HepG2 (cell line): ENCODE results near the gene ADAMTS4. TPM values are rescaled to one million over a fixed set of nuclear protein-coding genes. Genes with fewer than 3 reads are reported as not detected.

Experiments
- AGO1 ChIP-seq: fragments of 200-400 bp; formaldehyde crosslinking; IDR thresholded peaks from 2 replicates; pipeline ENCODE4 v1.6.1; 2017; ENCODE audit warnings: mild to moderate bottlenecking, low read depth, low read length, moderate library complexity; ENCODE audit not compliant: poor library complexity, severe bottlenecking
- EED ChIP-seq: sonication (generic); formaldehyde crosslinking; IDR thresholded peaks from 2 replicates; pipeline ENCODE4 v1.5.0; 2020; ENCODE audit warnings: mild to moderate bottlenecking, missing genetic modification reagents
- EHMT2 ChIP-seq: fragments of 200-600 bp; sonication (generic); IDR thresholded peaks from 2 replicates; pipeline ENCODE4 v1.7.0; 2017; ENCODE audit warnings: antibody characterized with exemption, low read depth, low read length, borderline replicate concordance
- HNRNPK ChIP-seq: fragments of 200-400 bp; formaldehyde crosslinking; IDR thresholded peaks from 2 replicates; pipeline ENCODE4 v1.6.1; 2018; ENCODE audit warnings: low read length, low read depth, moderate library complexity, mild to moderate bottlenecking; ENCODE audit not compliant: poor library complexity, severe bottlenecking
- MAZ ChIP-seq, 2 experiments: sonication (generic) in 1 of 2; formaldehyde crosslinking in 1 of 2; IDR thresholded peaks; 2 replicates each; pipeline versions ENCODE4 v1.5.0 to v1.6.1; 2012 to 2020; ENCODE audit warnings: low read depth in 2 of 2, mild to moderate bottlenecking in 2 of 2, borderline replicate concordance in 1 of 2, improper control_type of control experiment in 1 of 2, low read length in 1 of 2, missing genetic modification reagents in 1 of 2, moderate library complexity in 1 of 2
- SAP130 ChIP-seq: IDR thresholded peaks from 2 replicates; pipeline ENCODE4 v1.6.1; 2016; ENCODE audit warnings: low read depth
- TAF15 ChIP-seq: fragments of 200-400 bp; formaldehyde crosslinking; IDR thresholded peaks from one replicate; pipeline ENCODE4 v1.6.1; 2018; ENCODE audit warnings: mild to moderate bottlenecking, low read depth, low read length; ENCODE audit not compliant: poor library complexity, severe bottlenecking
- TARDBP ChIP-seq: sonication (generic); formaldehyde crosslinking; IDR thresholded peaks from 2 replicates; pipeline ENCODE4 v1.8.0; 2022; ENCODE audit warnings: mild to moderate bottlenecking, missing genetic modification reagents
- TOPORS ChIP-seq: sonication (generic); formaldehyde crosslinking; IDR thresholded peaks from 2 replicates; pipeline ENCODE4 v1.8.0; 2023; ENCODE audit warnings: mild to moderate bottlenecking, missing genetic modification reagents
- ZC3H4 ChIP-seq: sonication (generic); formaldehyde crosslinking; IDR thresholded peaks from 2 replicates; pipeline ENCODE4 v1.4.0; 2020; ENCODE audit warnings: missing genetic modification reagents, borderline replicate concordance
- ZFP62 ChIP-seq: sonication (generic); formaldehyde crosslinking; IDR thresholded peaks from 2 replicates; pipeline ENCODE4 v1.4.0; 2020; ENCODE audit warnings: missing genetic modification reagents
- ZNF33A ChIP-seq: sonication (generic); formaldehyde crosslinking; IDR thresholded peaks from 2 replicates; pipeline ENCODE4 v1.5.1; 2020; ENCODE audit warnings: missing genetic modification reagents, mild to moderate bottlenecking, moderate library complexity, borderline replicate concordance
- ZNF660 ChIP-seq: sonication (generic); formaldehyde crosslinking; IDR thresholded peaks from 2 replicates; pipeline ENCODE4 v1.5.1; 2020; ENCODE audit warnings: mild to moderate bottlenecking, low read depth, missing genetic modification reagents, borderline replicate concordance
- ZNF724P ChIP-seq: sonication (generic); formaldehyde crosslinking; IDR thresholded peaks from 2 replicates; pipeline ENCODE4 v1.8.0; 2022; ENCODE audit warnings: missing genetic modification reagents, borderline replicate concordance
- polyA plus RNA-seq, 8 experiments: library from polyadenylated mRNA; depleted of rRNA in 3 of 8; stranded (reverse) in 7 of 8; unstranded in 1 of 8; fragments of >200 nt; fragmentation: Illumina TruSeq in 4 of 8; extraction: Trizol in 4 of 8; gene quantifications; 2 replicates each; pipeline versions ENCODE4 v1.2.1 to v1.2.3, GENCODE V29; 2011 to 2016; ENCODE audit warnings: low read depth in 4 of 8, missing spikeins in 1 of 8, mixed read lengths in 1 of 8; ENCODE audit not compliant: insufficient read depth in 1 of 8
- total RNA-seq, 5 experiments: library from RNA; depleted of rRNA; stranded (reverse); fragments of >200 nt; fragmentation: Illumina TruSeq; extraction: Trizol; gene quantifications; 2 replicates each; pipeline ENCODE4 v1.2.3, GENCODE V29; 2016; ENCODE audit warnings: low read depth in 1 of 5
- TF ChIP-seq, protein P1 (sequence below): sonication (generic); formaldehyde crosslinking; IDR thresholded peaks from 2 replicates; pipeline ENCODE4 v1.9.0; 2022; ENCODE audit warnings: missing genetic modification reagents, mild to moderate bottlenecking, borderline replicate concordance
- TF ChIP-seq, protein P2 (sequence below): sonication (generic); formaldehyde crosslinking; conservative IDR thresholded peaks from 2 replicates; pipeline ENCODE4 v1.8.0; 2022; ENCODE audit warnings: low read depth, missing genetic modification reagents
- TF ChIP-seq, protein P3 (sequence below), 2 experiments: sonication (generic) in 1 of 2; formaldehyde crosslinking in 1 of 2; IDR thresholded peaks; 2 replicates each; pipeline versions ENCODE4 v1.4.0 to v1.6.1; 2016 to 2020; ENCODE audit warnings: borderline replicate concordance in 1 of 2, low read depth in 1 of 2, mild to moderate bottlenecking in 1 of 2, missing genetic modification reagents in 1 of 2
- TF ChIP-seq, protein P4 (sequence below): sonication (generic); formaldehyde crosslinking; IDR thresholded peaks from 2 replicates; pipeline ENCODE4 v1.5.0; 2020; ENCODE audit warnings: missing genetic modification reagents

Gene ADAMTS4
- total and polyA plus RNA-seq, 2 of the 13 experiments (the other 11 are each of a cell fraction or from before 2014, with no cell fraction given): 0.51 to 1.7 TPM

DNA sequence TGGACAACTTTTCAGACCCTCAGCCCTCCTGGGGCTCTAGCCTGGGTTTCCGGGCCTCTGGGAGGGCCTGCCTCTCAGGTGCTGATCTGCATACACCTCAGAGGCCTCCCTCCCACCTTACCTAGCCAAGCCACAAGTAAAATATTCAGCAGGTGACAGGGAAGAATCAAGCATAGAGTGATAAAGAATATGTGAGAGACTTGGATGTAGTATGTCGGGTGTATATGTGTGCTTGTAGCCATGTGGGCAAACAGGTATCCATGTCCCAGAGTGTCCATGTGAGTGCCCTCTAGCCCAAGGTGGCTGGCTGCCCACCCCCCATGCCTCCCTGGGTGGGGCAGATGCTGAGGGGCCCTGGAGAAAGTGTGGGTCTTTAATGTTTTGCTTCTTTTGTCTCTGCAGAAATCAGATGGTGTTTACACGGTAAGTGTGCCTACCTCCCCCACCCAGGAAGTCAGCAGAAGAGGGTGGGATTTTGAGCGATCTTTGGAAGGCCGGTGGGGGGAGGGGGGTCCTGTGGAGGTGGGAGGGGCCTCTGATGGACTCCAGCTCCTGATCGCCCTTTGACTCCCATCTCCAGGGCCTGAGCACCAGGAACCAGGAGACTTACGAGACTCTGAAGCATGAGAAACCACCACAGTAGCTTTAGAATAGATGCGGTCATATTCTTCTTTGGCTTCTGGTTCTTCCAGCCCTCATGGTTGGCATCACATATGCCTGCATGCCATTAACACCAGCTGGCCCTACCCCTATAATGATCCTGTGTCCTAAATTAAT is 19.6 kb upstream of the ADAMTS4 start (continued):
- TF ChIP-seq, protein P1, sequence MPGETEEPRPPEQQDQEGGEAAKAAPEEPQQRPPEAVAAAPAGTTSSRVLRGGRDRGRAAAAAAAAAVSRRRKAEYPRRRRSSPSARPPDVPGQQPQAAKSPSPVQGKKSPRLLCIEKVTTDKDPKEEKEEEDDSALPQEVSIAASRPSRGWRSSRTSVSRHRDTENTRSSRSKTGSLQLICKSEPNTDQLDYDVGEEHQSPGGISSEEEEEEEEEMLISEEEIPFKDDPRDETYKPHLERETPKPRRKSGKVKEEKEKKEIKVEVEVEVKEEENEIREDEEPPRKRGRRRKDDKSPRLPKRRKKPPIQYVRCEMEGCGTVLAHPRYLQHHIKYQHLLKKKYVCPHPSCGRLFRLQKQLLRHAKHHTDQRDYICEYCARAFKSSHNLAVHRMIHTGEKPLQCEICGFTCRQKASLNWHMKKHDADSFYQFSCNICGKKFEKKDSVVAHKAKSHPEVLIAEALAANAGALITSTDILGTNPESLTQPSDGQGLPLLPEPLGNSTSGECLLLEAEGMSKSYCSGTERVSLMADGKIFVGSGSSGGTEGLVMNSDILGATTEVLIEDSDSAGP (CRISPR knock-in tag): peak; percentile 46
- TF ChIP-seq AGO1: peak; percentile 92
- peak; percentile 11 for TF ChIP-seq HNRNPK
- TF ChIP-seq ZNF660 (CRISPR knock-in tag): no peak
- no peak for TF ChIP-seq ZNF33A (CRISPR knock-in tag)
- TF ChIP-seq ZC3H4 (CRISPR knock-in tag): peak; percentile 95
- no peak for TF ChIP-seq EHMT2
- TF ChIP-seq, protein P2, sequence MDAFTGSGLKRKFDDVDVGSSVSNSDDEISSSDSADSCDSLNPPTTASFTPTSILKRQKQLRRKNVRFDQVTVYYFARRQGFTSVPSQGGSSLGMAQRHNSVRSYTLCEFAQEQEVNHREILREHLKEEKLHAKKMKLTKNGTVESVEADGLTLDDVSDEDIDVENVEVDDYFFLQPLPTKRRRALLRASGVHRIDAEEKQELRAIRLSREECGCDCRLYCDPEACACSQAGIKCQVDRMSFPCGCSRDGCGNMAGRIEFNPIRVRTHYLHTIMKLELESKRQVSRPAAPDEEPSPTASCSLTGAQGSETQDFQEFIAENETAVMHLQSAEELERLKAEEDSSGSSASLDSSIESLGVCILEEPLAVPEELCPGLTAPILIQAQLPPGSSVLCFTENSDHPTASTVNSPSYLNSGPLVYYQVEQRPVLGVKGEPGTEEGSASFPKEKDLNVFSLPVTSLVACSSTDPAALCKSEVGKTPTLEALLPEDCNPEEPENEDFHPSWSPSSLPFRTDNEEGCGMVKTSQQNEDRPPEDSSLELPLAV: no peak
- TF ChIP-seq SAP130: peak; percentile 72
- TF ChIP-seq ZNF724P (CRISPR knock-in tag): peak; percentile 68; the same call in 1 of the 2 replicates
- TF ChIP-seq, protein P3, sequence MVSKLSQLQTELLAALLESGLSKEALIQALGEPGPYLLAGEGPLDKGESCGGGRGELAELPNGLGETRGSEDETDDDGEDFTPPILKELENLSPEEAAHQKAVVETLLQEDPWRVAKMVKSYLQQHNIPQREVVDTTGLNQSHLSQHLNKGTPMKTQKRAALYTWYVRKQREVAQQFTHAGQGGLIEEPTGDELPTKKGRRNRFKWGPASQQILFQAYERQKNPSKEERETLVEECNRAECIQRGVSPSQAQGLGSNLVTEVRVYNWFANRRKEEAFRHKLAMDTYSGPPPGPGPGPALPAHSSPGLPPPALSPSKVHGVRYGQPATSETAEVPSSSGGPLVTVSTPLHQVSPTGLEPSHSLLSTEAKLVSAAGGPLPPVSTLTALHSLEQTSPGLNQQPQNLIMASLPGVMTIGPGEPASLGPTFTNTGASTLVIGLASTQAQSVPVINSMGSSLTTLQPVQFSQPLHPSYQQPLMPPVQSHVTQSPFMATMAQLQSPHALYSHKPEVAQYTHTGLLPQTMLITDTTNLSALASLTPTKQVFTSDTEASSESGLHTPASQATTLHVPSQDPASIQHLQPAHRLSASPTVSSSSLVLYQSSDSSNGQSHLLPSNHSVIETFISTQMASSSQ (IDR thresholded peaks at IDR 0.05; ENCODE audit: low read depth): peak; percentile 79
- TF ChIP-seq, protein P3 (CRISPR knock-in tag; IDR thresholded peaks at IDR 0.05; ENCODE audit: borderline replicate concordance): peak; percentile 80; the same call in 1 of the 2 replicates
- no peak for TF ChIP-seq TAF15
- TF ChIP-seq ZFP62 (CRISPR knock-in tag): no peak
- no peak for TF ChIP-seq EED (CRISPR knock-in tag)
- TF ChIP-seq, protein P4, sequence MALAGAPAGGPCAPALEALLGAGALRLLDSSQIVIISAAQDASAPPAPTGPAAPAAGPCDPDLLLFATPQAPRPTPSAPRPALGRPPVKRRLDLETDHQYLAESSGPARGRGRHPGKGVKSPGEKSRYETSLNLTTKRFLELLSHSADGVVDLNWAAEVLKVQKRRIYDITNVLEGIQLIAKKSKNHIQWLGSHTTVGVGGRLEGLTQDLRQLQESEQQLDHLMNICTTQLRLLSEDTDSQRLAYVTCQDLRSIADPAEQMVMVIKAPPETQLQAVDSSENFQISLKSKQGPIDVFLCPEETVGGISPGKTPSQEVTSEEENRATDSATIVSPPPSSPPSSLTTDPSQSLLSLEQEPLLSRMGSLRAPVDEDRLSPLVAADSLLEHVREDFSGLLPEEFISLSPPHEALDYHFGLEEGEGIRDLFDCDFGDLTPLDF: no peak
- TF ChIP-seq TOPORS (CRISPR knock-in tag): no peak
- TF ChIP-seq TARDBP (CRISPR knock-in tag): no peak
- TF ChIP-seq MAZ (IDR thresholded peaks at IDR 0.05; ENCODE audit: borderline replicate concordance, low read depth, low read length): no peak
- no peak; the same call in 1 of the 2 replicates for TF ChIP-seq MAZ (CRISPR knock-in tag; IDR thresholded peaks at IDR 0.05; ENCODE audit: low read depth)
